MM.1S (cell line): ENCODE data around the gene WWC2.

Experiments
- DNase-seq: peaks from one replicate; pipeline ENCODE4 v3.0.0-alpha.2; 2015
- H2AFZ ChIP-seq: fragments of 300-600 bp; sonication (generic); 2 replicates; pipeline ENCODE4 v1.6.0; 2016; ENCODE audit warnings: antibody characterized with exemption, low read length
- H3F3A ChIP-seq: fragments of 300-600 bp; sonication (generic); 2 replicates; pipeline ENCODE4 v1.6.1; 2016; ENCODE audit warnings: mild to moderate bottlenecking, antibody characterized with exemption, low read length, moderate library complexity, mixed read lengths; ENCODE audit not compliant: insufficient read depth
- H3K27ac ChIP-seq: fragments of 300-600 bp; sonication (generic); 2 replicates; pipeline ENCODE4 v1.5.1; 2016; ENCODE audit warnings: mild to moderate bottlenecking, low read length
- H3K27me3 ChIP-seq: fragments of 300-600 bp; sonication (generic); replicated peaks from 2 replicates; pipeline ENCODE4 v1.6.0; 2016; ENCODE audit warnings: low read length; ENCODE audit not compliant: insufficient read depth
- H3K36me3 ChIP-seq: fragments of 300-600 bp; sonication (generic); replicated peaks from 2 replicates; pipeline ENCODE4 v1.6.1; 2016; ENCODE audit warnings: mild to moderate bottlenecking, low read length, mixed read lengths; ENCODE audit not compliant: insufficient read depth
- H3K4me1 ChIP-seq: fragments of 300-600 bp; sonication (generic); 2 replicates; pipeline ENCODE4 v1.6.1; 2016; ENCODE audit warnings: low read length, mixed read lengths
- H3K4me2 ChIP-seq: fragments of 300-600 bp; sonication (generic); 2 replicates; pipeline ENCODE4 v1.6.0; 2016; ENCODE audit warnings: low read depth, low read length
- H3K4me3 ChIP-seq: fragments of 300-600 bp; sonication (generic); 2 replicates; pipeline ENCODE4 v1.5.1; 2016; ENCODE audit warnings: low read length, mixed read lengths
- H3K79me2 ChIP-seq: fragments of 300-600 bp; sonication (generic); 2 replicates; pipeline ENCODE4 v1.6.1; 2016; ENCODE audit warnings: mixed run types, low read length, mixed read lengths
- H3K9ac ChIP-seq: fragments of 300-600 bp; sonication (generic); 2 replicates; pipeline ENCODE4 v1.6.1; 2016; ENCODE audit warnings: low read length, mixed read lengths
- H3K9me2 ChIP-seq: fragments of 300-600 bp; sonication (generic); replicated peaks from 2 replicates; pipeline ENCODE4 v1.6.1; 2016; ENCODE audit warnings: mild to moderate bottlenecking, low read length, mixed read lengths; ENCODE audit not compliant: insufficient read depth
- H3K9me3 ChIP-seq: fragments of 300-600 bp; sonication (generic); replicated peaks from 2 replicates; pipeline ENCODE4 v1.6.1; 2016; ENCODE audit warnings: mild to moderate bottlenecking, low read length, mixed read lengths; ENCODE audit not compliant: insufficient read depth
- H4K20me1 ChIP-seq: fragments of 300-600 bp; sonication (generic); 2 replicates; pipeline ENCODE4 v1.6.1; 2016; ENCODE audit warnings: mild to moderate bottlenecking, low read length, moderate library complexity, mixed read lengths; ENCODE audit not compliant: insufficient read depth
- EZH2 ChIP-seq: fragments of 300-600 bp; sonication (generic); optimal IDR thresholded peaks from 2 replicates; pipeline ENCODE3; 2017; ENCODE audit warnings: low read depth, mild to moderate bottlenecking, antibody characterized with exemption, low read length, mixed read lengths
- EZH2phosphoT487 ChIP-seq: fragments of 300-600 bp; sonication (generic); IDR thresholded peaks from 2 replicates; pipeline ENCODE4 v1.6.1; 2018; ENCODE audit warnings: antibody characterized with exemption, low read length
- TF ChIP-seq, protein P1 (sequence below): fragments of 300-600 bp; sonication (generic); IDR thresholded peaks from 2 replicates; pipeline ENCODE4 v1.5.1; 2016; ENCODE audit warnings: antibody characterized with exemption, low read length, mixed read lengths

WWC2 gene

GRCh38 chr4:183347146-183347545 lies 248.1 kb downstream of the WWC2 start:
- H3F3A ChIP-seq = no peaks in the 10 kb centered on the region
- H3K27ac ChIP-seq = no peak overlapping the region
- no peaks in the 10 kb centered on the region for H3K27me3 ChIP-seq
- no peak overlapping the region for H3K4me2 ChIP-seq
- H3K36me3 ChIP-seq = no peaks in the 10 kb centered on the region
- no peaks in the 10 kb centered on the region for H3K79me2 ChIP-seq
- H3K9me3 ChIP-seq = no peaks in the 10 kb centered on the region
- DNase-seq = no peak
- TF ChIP-seq EZH2phosphoT487 (no peak), EZH2 (no peak)
- TF ChIP-seq, protein P1, sequence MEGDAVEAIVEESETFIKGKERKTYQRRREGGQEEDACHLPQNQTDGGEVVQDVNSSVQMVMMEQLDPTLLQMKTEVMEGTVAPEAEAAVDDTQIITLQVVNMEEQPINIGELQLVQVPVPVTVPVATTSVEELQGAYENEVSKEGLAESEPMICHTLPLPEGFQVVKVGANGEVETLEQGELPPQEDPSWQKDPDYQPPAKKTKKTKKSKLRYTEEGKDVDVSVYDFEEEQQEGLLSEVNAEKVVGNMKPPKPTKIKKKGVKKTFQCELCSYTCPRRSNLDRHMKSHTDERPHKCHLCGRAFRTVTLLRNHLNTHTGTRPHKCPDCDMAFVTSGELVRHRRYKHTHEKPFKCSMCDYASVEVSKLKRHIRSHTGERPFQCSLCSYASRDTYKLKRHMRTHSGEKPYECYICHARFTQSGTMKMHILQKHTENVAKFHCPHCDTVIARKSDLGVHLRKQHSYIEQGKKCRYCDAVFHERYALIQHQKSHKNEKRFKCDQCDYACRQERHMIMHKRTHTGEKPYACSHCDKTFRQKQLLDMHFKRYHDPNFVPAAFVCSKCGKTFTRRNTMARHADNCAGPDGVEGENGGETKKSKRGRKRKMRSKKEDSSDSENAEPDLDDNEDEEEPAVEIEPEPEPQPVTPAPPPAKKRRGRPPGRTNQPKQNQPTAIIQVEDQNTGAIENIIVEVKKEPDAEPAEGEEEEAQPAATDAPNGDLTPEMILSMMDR = no peak
- no peaks in the 10 kb centered on the region for H3K9me2 ChIP-seq
- H3K4me1 ChIP-seq = no peaks in the 10 kb centered on the region
- no peak overlapping the region for H3K4me3 ChIP-seq
- no peak overlapping the region for H3K9ac ChIP-seq
- H4K20me1 ChIP-seq = no peaks in the 10 kb centered on the region
- no peak overlapping the region for H2AFZ ChIP-seq

DNA sequence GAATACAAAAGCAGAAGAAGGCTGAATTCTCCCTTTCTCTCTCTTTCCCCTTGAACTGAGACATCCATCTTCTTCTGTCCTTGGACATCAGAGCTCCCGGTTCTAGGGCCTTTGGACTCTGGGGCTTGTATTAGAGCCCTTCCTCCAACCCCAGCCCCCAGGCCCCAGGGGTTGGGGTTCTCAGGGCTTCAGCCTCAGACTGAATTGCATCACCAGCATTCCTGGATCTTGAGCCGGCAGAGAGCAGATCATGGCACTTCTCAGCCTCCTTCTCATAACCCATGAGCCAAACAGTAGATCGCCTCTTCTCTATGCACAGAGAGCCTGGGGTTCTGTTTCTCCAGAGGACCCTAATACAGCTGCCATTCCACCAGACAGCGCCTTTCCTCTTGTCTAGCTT lies 248.5 kb downstream of the WWC2 start:
- Histone ChIP-seq H3F3A (no peaks in the 10 kb centered on the region), H3K27ac (no peak overlapping the region), H3K9me3 (no peaks in the 10 kb centered on the region), H3K9ac (no peak overlapping the region), H4K20me1 (no peaks in the 10 kb centered on the region), H3K27me3 (no peaks in the 10 kb centered on the region), H3K79me2 (no peaks in the 10 kb centered on the region), H3K9me2 (no peaks in the 10 kb centered on the region), H2AFZ (no peak overlapping the region), H3K4me3 (no peak overlapping the region), H3K36me3 (no peaks in the 10 kb centered on the region), H3K4me2 (no peak overlapping the region), H3K4me1 (no peaks in the 10 kb centered on the region)
- TF ChIP-seq, protein P1 = no peak
- no peak for TF ChIP-seq EZH2
- no peak for TF ChIP-seq EZH2phosphoT487
- no peak for DNase-seq

- Histone ChIP-seq H3K36me3 (no peaks in the 10 kb centered on the region), H3K4me2 (no peak overlapping the region), H3K9me2 (no peaks in the 10 kb centered on the region), H3K4me1 (no peaks in the 10 kb centered on the region), H3K9ac (no peak overlapping the region), H2AFZ (no peak overlapping the region), H3K4me3 (no peak overlapping the region), H3K79me2 (no peaks in the 10 kb centered on the region), H3K9me3 (no peaks in the 10 kb centered on the region), H3F3A (no peaks in the 10 kb centered on the region), H3K27ac (no peak overlapping the region), H3K27me3 (no peaks in the 10 kb centered on the region), H4K20me1 (no peaks in the 10 kb centered on the region)
- no peak for DNase-seq
- TF ChIP-seq EZH2 (no peak), EZH2phosphoT487 (no peak)
Observed at GRCh38 chr4:183348136-183348535, 249.1 kb downstream of the WWC2 start.

DNA sequence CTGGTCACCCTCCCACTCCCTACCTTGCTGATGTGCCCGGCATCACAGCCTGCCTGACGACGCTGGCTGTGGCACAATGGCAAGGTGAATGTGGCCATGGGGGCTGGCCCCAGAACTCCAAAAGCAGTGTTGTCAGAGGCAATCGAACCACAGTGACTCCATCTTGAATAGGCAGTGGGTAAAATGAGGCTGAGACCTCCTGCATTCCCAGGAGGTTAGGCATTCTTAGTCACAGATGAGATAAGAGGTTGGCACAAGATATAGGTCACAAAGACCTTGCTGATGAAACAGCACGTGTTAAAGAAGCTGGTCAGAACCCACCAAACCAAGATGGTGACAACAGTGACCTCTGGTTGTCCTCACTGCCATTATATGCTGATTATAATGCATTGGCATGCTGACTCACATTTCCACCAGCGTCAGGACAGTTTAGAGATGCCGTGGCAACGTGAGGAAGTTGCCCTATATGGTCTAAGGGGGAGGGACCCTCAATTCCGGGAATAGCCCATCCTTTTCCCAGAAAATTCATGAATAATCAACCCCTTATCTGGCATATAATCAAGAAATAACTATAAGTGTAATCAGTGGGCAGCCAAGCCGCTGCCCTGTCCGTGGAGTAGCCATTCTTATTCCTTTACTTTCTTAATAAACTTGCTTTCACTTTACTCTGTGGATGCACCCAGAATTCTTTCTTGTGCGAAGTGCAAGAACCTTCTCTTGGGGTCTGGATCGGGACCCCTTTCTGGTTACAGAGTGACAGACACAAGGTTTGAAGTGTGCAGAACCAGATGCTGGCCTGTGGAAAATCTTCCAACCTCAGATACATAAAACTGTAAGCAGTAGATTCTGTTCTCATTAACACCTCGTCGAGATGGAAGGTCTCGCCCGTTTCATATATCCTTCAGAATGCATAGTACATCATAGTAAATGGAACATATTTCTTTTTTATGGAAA lies 249.9 kb downstream of the WWC2 start:
- no peak for TF ChIP-seq EZH2
- Histone ChIP-seq H3K9me3 (no peaks in the 10 kb centered on the region), H3K4me2 (no peak overlapping the region), H3K36me3 (no peaks in the 10 kb centered on the region), H3K27ac (no peak overlapping the region), H3K4me3 (no peak overlapping the region), H3F3A (no peaks in the 10 kb centered on the region), H3K79me2 (no peaks in the 10 kb centered on the region), H3K27me3 (no peaks in the 10 kb centered on the region), H4K20me1 (no peaks in the 10 kb centered on the region), H3K9ac (no peak overlapping the region), H3K9me2 (no peaks in the 10 kb centered on the region), H2AFZ (no peak overlapping the region), H3K4me1 (no peaks in the 10 kb centered on the region)
- no peak for DNase-seq
